ENCODE data around the gene VSIG4. TPM values are rescaled to one million over a fixed set of nuclear protein-coding genes. Genes with fewer than 3 reads are reported as not detected.
A peak's percentile ranks its signal among the peaks of the same experiment; 100 is the strongest.

The VSIG4 gene
- total and polyA plus RNA-seq, 4 experiments from 2014 or later = 0.61 to 1.0 TPM; not detected in 2

DNA sequence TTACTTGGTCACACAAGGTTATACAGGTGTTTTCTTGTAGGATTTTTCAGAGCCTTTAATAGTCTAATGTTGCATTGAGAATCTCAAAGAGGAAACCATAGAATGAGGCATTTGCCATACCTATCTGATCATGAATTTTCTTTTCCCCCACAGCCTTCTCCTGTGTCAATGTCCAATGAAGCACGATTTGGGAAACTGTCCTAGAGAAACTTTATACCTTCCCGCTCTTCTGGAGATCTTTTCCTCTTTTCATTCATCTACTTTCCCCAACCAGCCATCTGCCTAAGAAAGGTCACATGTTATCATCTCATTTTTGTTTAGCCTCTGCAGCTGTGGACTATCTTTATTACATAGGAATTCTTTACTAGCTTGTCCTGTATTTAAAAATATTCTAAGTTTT, 19.9 kb downstream of the VSIG4 start:
- intact Hi-C loops (cut with micrococcal nuclease) = no loop called here

DNA sequence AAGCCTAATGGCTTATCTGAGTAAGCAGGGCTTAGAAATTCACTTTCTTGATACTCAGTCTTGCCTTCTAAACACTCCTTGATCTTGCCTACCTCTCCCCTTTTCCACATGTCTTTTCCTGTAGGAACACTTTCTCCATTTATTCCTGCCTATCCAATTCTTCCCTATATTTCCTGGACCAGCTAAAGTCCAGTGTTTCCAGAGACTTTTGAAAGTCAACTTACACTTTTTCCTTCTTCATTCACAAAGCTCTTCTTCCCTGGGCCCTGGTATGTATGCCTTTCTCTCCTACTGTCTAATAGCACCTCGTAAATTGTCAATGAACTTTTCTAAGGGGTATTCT, 20.6 kb downstream of the VSIG4 start:
- POLR2A ChIA-PET (ENCODE audit: partially characterized antibody) = interaction anchor here (0.9 to 2.6 kb wide), 2 partner anchors 14 to 15 kb away, joined by 3 to 6 read pairs; no protein-coding TSS in a partner anchor
- H3K36me3 Mint-ChIP-seq = no peaks in the 10 kb centered on the region
- H3K9me3 Mint-ChIP-seq = no peaks in the 10 kb centered on the region
- Histone ChIP-seq H3K27me3 (ENCODE audit: insufficient read depth, low read length) (no peaks in the 10 kb centered on the region), H3K36me3 (ENCODE audit: insufficient read depth, low read length) (no peaks in the 10 kb centered on the region), H3K4me3 (ENCODE audit: low read length in 2 of 2) (no peak overlapping the region), H3K9me3 (ENCODE audit: control insufficient read depth in 1 of 2, low read length in 2 of 2) (no peaks in the 10 kb centered on the region), H3K4me1 (ENCODE audit: insufficient read depth, low read length) (peaks cover 88% of the 10 kb centered on the region), H3K27ac (ENCODE audit: low read depth, low read length) (no peak overlapping the region)
- intact Hi-C loops (cut with micrococcal nuclease) = no loop called here
- H3K4me1 Mint-ChIP-seq = peaks cover 45 to 83% (median 64%) of the 10 kb centered on the region in 4 donors
- CTCF ChIA-PET (ENCODE audit: partially characterized antibody) = interaction anchor here (1.7 kb wide), 1 partner anchor 14 kb away, joined by 4 read pairs; no protein-coding TSS in a partner anchor
- peak overlapping the region in 1 of 8 donors; percentile 70 for H3K4me3 Mint-ChIP-seq
- no peak for DNase-seq
- H3K27me3 Mint-ChIP-seq = no peaks in the 10 kb centered on the region
- H3K27ac Mint-ChIP-seq = peak overlapping the region in 5 of 7 donors; percentile 9 to 35 (median 21)

More for the DNA sequence above, 19.9 kb downstream of the VSIG4 start:
- DNase-seq = no peak
- Histone ChIP-seq H3K4me1 (ENCODE audit: insufficient read depth, low read length) (peaks cover 81% of the 10 kb centered on the region), H3K4me3 (ENCODE audit: low read length in 2 of 2) (no peak overlapping the region), H3K36me3 (ENCODE audit: insufficient read depth, low read length) (no peaks in the 10 kb centered on the region), H3K9me3 (ENCODE audit: control insufficient read depth in 1 of 2, low read length in 2 of 2) (no peaks in the 10 kb centered on the region), H3K27ac (ENCODE audit: low read depth, low read length) (no peak overlapping the region), H3K27me3 (ENCODE audit: insufficient read depth, low read length) (no peaks in the 10 kb centered on the region)
- no peaks in the 10 kb centered on the region for H3K36me3 Mint-ChIP-seq
- no peaks in the 10 kb centered on the region for H3K9me3 Mint-ChIP-seq
- no peaks in the 10 kb centered on the region for H3K27me3 Mint-ChIP-seq
- ChIA-PET CTCF (ENCODE audit: partially characterized antibody) (interaction anchor here (0.6 to 2.0 kb wide), 3 partner anchors 11 to 291 kb away, joined by 3 to 10 read pairs (median 4); no protein-coding TSS in a partner anchor), POLR2A (ENCODE audit: partially characterized antibody) (interaction anchor here (2.6 kb wide), 1 partner anchor 14 kb away, joined by 6 read pairs; no protein-coding TSS in a partner anchor)
- peaks cover 44 to 83% (median 64%) of the 10 kb centered on the region in 4 donors for H3K4me1 Mint-ChIP-seq
- peak overlapping the region in 3 of 7 donors; percentile 31 to 67 (median 35) for H3K27ac Mint-ChIP-seq
- peak overlapping the region in 1 of 8 donors; percentile 66 for H3K4me3 Mint-ChIP-seq

DNA sequence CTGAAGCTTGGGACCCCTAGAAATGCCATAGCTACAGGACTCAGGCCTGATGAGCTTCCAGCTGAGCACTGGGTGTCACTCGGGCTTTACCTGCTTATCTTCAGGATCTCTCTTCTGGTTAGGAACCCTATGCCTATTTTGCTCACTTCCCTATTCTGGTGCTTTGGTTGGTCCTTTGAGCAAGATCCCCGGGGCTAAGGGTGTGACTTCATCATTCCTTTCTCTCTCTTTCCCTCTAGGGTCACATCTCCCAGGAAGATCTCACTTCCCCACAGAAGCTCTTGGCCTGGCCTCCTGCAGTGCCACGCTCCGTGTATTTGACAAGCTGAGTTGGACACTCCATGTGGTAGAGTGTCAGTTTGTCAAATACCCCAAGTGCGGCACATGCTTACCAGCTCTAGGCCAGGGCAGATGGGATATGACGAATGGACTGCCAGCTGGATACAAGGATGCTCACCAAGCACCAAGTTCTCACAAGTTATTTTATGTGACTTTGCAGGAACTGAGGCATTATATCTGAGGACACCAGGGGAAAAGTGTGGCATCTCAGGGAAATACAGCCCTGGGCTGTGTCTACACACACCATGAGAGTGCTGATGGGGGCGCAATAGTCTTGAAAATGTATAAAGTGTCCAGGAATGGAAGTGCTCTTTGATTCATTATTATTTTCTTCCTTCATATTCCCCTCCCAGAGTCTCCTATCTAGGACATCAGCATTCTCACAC, 21.1 kb downstream of the VSIG4 start:
- Histone ChIP-seq H3K4me1 (ENCODE audit: insufficient read depth, low read length) (peaks cover 89% of the 10 kb centered on the region), H3K4me3 (ENCODE audit: low read length in 2 of 2) (no peak overlapping the region), H3K27me3 (ENCODE audit: insufficient read depth, low read length) (no peaks in the 10 kb centered on the region), H3K27ac (ENCODE audit: low read depth, low read length) (no peak overlapping the region), H3K9me3 (ENCODE audit: control insufficient read depth in 1 of 2, low read length in 2 of 2) (no peaks in the 10 kb centered on the region), H3K36me3 (ENCODE audit: insufficient read depth, low read length) (no peaks in the 10 kb centered on the region)
- intact Hi-C loops (cut with micrococcal nuclease) = no loop called here
- H3K4me1 Mint-ChIP-seq = peaks cover 45 to 88% (median 66%) of the 10 kb centered on the region in 4 donors
- H3K4me3 Mint-ChIP-seq = peak overlapping the region in 3 of 8 donors; percentile 1 to 70 (median 37)
- H3K36me3 Mint-ChIP-seq = no peaks in the 10 kb centered on the region
- no peaks in the 10 kb centered on the region for H3K9me3 Mint-ChIP-seq
- DNase-seq = no peak
- ChIA-PET POLR2A (ENCODE audit: partially characterized antibody) (interaction anchor here (0.6 to 2.6 kb wide), 4 partner anchors 13 to 360 kb away, joined by 3 to 6 read pairs (median 4); no protein-coding TSS in a partner anchor), CTCF (ENCODE audit: partially characterized antibody) (interaction anchor here (0.8 to 1.7 kb wide), 4 partner anchors 13 to 197 kb away, joined by 3 to 4 read pairs (median 4); no protein-coding TSS in a partner anchor)
- peak overlapping the region in 4 of 7 donors; percentile 9 to 87 (median 29) for H3K27ac Mint-ChIP-seq
- H3K27me3 Mint-ChIP-seq = no peaks in the 10 kb centered on the region

DNA sequence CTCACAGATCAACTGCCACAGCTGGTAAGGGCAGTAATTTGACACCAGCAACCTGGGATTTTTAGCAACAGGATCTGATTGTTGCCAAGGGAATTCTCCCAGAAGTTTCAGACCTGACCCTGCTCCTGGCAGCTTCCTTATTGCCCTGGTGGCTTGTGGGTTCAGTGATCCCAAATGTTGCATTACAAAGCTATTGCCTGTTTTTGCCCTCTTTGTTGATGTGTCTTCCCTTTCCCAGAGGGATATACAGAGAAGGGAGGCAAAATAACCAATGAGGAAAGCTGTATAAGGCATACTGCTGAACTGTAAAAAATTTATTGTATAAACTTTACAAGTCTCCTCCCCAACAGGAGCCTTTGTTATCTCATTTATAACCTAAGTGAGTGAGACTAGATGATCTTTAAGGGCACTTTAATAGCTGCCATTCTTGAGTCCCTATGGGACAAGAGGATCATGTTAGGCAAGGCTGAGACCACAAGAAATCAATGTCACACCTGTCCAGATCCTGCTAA, 22.2 kb downstream of the VSIG4 start:
- no peak for DNase-seq
- Histone ChIP-seq H3K4me3 (ENCODE audit: low read length in 2 of 2) (no peak overlapping the region), H3K27me3 (ENCODE audit: insufficient read depth, low read length) (no peaks in the 10 kb centered on the region), H3K36me3 (ENCODE audit: insufficient read depth, low read length) (no peaks in the 10 kb centered on the region), H3K9me3 (ENCODE audit: control insufficient read depth in 1 of 2, low read length in 2 of 2) (no peaks in the 10 kb centered on the region), H3K27ac (ENCODE audit: low read depth, low read length) (no peak overlapping the region), H3K4me1 (ENCODE audit: insufficient read depth, low read length) (peaks cover 92% of the 10 kb centered on the region)
- Mint-ChIP-seq H3K36me3 (no peaks in the 10 kb centered on the region), H3K27me3 (no peaks in the 10 kb centered on the region), H3K4me3 (peak overlapping the region in 6 of 8 donors; percentile 12 to 78 (median 38)), H3K27ac (peak overlapping the region; percentile 5 to 63 (median 41)), H3K4me1 (peaks cover 48 to 95% (median 72%) of the 10 kb centered on the region in 4 donors), H3K9me3 (no peaks in the 10 kb centered on the region)
- intact Hi-C loops (cut with micrococcal nuclease) = no loop called here
- POLR2A ChIA-PET (ENCODE audit: partially characterized antibody) = interaction anchor here (0.7 to 1.7 kb wide), 8 partner anchors 11 to 421 kb away, joined by 3 to 6 read pairs (median 4); no protein-coding TSS in a partner anchor
- CTCF ChIA-PET (ENCODE audit: partially characterized antibody) = interaction anchor here (0.8 to 1.5 kb wide), 4 partner anchors 12 to 196 kb away, joined by 3 to 4 read pairs (median 3); no protein-coding TSS in a partner anchor

DNA sequence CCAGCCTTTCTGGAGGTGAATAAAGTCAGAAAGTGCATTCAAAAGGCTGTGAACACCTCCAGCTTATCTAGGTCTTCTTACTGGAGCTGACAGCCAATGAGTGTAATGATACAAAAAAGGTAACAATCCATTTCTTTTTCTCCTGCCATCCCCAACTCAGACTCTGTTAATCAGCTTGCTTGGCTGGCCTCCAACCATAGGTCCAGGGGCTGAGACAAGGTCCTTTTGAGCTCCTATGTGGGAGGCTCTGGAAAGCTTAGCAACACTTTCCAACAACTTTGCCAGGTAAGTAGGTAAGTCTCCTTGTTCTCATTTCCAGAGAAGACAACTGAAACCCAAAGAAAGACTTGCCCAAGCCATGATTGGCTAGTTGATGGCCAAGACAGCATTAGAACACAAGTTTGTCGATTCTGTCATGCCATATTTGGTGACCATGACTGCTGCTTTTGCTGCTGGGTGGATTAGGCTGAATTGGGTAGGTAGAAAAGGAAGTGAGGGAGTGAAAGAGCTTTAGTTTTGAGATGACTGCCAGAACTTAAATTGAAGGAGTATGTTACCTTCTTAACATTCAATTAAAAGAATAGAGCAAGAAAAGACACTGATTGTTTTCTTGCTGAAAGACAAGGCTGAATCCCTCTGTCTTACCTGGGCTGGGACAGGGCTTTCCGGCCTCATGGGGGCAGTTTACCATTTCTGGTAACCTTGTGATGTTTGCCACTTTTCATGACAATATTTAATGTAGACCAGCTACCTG, 22.8 kb downstream of the VSIG4 start:
- no peaks in the 10 kb centered on the region for H3K27me3 Mint-ChIP-seq
- no peaks in the 10 kb centered on the region for H3K36me3 ChIP-seq (ENCODE audit: insufficient read depth, low read length)
- intact Hi-C loops (cut with micrococcal nuclease) = no loop called here
- peaks cover 54 to 99% (median 77%) of the 10 kb centered on the region in 4 donors for H3K4me1 Mint-ChIP-seq
- H3K27me3 ChIP-seq (ENCODE audit: insufficient read depth, low read length) = no peaks in the 10 kb centered on the region
- ChIA-PET POLR2A (ENCODE audit: partially characterized antibody) (interaction anchor here (0.8 to 1.7 kb wide), 8 partner anchors 9 to 420 kb away, joined by 3 to 6 read pairs (median 4); no protein-coding TSS in a partner anchor), CTCF (ENCODE audit: partially characterized antibody) (interaction anchor here (0.8 to 1.5 kb wide), 4 partner anchors 14 to 435 kb away, joined by 3 to 4 read pairs (median 3); no protein-coding TSS in a partner anchor)
- no peak overlapping the region for H3K4me3 ChIP-seq (ENCODE audit: low read length in 2 of 2)
- H3K4me3 Mint-ChIP-seq = peak overlapping the region in 7 of 8 donors; percentile 10 to 78 (median 51)
- no peaks in the 10 kb centered on the region for H3K9me3 ChIP-seq (ENCODE audit: control insufficient read depth in 1 of 2, low read length in 2 of 2)
- DNase-seq = no peak
- peak overlapping the region; percentile 1 to 58 (median 35) for H3K27ac Mint-ChIP-seq
- H3K9me3 Mint-ChIP-seq = no peaks in the 10 kb centered on the region
- H3K4me1 ChIP-seq (ENCODE audit: insufficient read depth, low read length) = peaks cover 98% of the 10 kb centered on the region
- H3K36me3 Mint-ChIP-seq = no peaks in the 10 kb centered on the region
- no peak overlapping the region for H3K27ac ChIP-seq (ENCODE audit: low read depth, low read length)

DNA sequence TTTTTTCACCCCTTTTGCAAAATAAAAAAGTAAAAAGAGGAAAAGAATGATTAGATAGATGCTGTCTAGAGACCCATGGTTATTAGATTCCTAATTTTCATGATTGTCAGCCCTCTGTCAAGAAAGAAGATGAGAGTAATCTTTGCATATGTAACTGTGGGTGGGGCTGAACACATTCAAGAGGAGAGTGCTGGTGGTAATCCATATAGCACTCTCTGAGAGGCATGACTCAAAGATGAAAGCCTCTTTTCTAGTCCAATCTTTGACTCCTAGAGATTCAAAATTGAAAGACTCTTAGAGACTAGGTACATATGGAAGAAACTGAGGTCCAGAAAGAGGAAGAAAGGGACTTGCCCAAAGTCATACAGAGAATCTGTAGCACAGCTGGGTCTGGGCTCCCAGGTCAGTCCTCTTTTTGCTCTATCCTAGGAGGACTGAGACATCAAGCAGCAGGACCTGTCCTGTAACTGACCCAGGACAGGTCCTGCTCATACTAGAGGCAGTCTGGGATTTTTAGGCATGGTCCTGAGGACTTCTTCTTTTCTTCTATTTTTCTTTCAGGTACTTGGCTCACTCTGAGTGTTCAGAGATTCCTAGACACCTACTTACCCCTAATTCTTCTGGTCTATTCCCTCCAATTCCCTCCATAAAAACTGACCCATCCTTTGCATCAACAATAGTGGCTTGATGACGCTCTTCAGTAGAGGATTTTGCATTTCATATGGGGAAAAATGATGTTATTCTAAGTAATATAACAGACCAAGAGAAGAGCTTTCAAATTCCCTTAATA, 23.8 kb downstream of the VSIG4 start:
- DNase-seq = no peak
- H3K4me3 ChIP-seq (ENCODE audit: low read length in 2 of 2) = no peak overlapping the region
- H3K4me1 Mint-ChIP-seq = peaks cover 57 to 98% (median 78%) of the 10 kb centered on the region in 4 donors
- H3K4me1 ChIP-seq (ENCODE audit: insufficient read depth, low read length) = peaks cover 97% of the 10 kb centered on the region
- no peaks in the 10 kb centered on the region for H3K27me3 ChIP-seq (ENCODE audit: insufficient read depth, low read length)
- H3K27ac Mint-ChIP-seq = peak overlapping the region in 6 of 7 donors; percentile 16 to 76 (median 32)
- no peaks in the 10 kb centered on the region for H3K36me3 ChIP-seq (ENCODE audit: insufficient read depth, low read length)
- no peaks in the 10 kb centered on the region for H3K9me3 ChIP-seq (ENCODE audit: control insufficient read depth in 1 of 2, low read length in 2 of 2)
- H3K36me3 Mint-ChIP-seq = no peaks in the 10 kb centered on the region
- H3K4me3 Mint-ChIP-seq = peak overlapping the region; percentile 45 to 80 (median 77)
- intact Hi-C loops (cut with micrococcal nuclease) = loop anchor here (1.0 kb wide), 1 partner anchor 11 kb away; no protein-coding TSS in a partner anchor
- H3K27me3 Mint-ChIP-seq = no peaks in the 10 kb centered on the region
- H3K9me3 Mint-ChIP-seq = no peaks in the 10 kb centered on the region
- no peak overlapping the region for H3K27ac ChIP-seq (ENCODE audit: low read depth, low read length)
- ChIA-PET CTCF (ENCODE audit: partially characterized antibody) (interaction anchor here (1.0 to 1.5 kb wide), 2 partner anchors 15 to 434 kb away, joined by 3 to 4 read pairs; no protein-coding TSS in a partner anchor), POLR2A (ENCODE audit: partially characterized antibody) (interaction anchor here (1.1 to 1.7 kb wide), 6 partner anchors 10 to 419 kb away, joined by 3 to 6 read pairs (median 4); no protein-coding TSS in a partner anchor)

All from CD4-positive, alpha-beta memory T cell (primary cell).